Subcutaneous abdominal adipose tissue (tissue), 5 donors: ENCODE measurements around the gene DDAH2.
"Not testable (repeated sequence)": the region's sequence is repeated elsewhere in the genome, so short reads cannot be mapped to it uniquely, and the experiment has no call there.

Experiments
- H3K27ac ChIP-seq: one replicate; pipeline ENCODE4 v1.7.0; 2013; ENCODE audit warnings: low read depth, mild to moderate bottlenecking, inconsistent platforms, low read length, moderate library complexity
- H3K27me3 ChIP-seq, 5 donors: one replicate each; pipeline ENCODE4 v1.7.0; 2013; ENCODE audit warnings: low read length in 5 of 5, inconsistent platforms in 1 of 5; ENCODE audit not compliant: control insufficient read depth in 5 of 5, insufficient read depth in 4 of 5
- H3K36me3 ChIP-seq, 5 donors: one replicate each; pipeline ENCODE4 v1.7.0; 2013; ENCODE audit warnings: low read length in 5 of 5; ENCODE audit not compliant: control insufficient read depth in 5 of 5, insufficient read depth in 5 of 5
- H3K4me1 ChIP-seq, 5 donors: one replicate each; pipeline ENCODE4 v1.7.0; 2013; ENCODE audit warnings: low read length in 5 of 5, mild to moderate bottlenecking in 3 of 5, moderate library complexity in 1 of 5; ENCODE audit not compliant: control insufficient read depth in 5 of 5, insufficient read depth in 5 of 5
- H3K4me3 ChIP-seq, 5 donors: one replicate each; pipeline ENCODE4 v1.7.0; 2013; ENCODE audit warnings: low read length in 5 of 5, low read depth in 1 of 5
- H3K9ac ChIP-seq, 5 donors: one replicate each; pipeline ENCODE4 v1.7.0; 2013; ENCODE audit warnings: low read length in 5 of 5, mild to moderate bottlenecking in 4 of 5, moderate library complexity in 3 of 5
- H3K9me3 ChIP-seq, 5 donors: one replicate each; pipeline ENCODE4 v1.7.0; 2013; ENCODE audit warnings: low read length in 5 of 5; ENCODE audit not compliant: control insufficient read depth in 5 of 5
- donor health status: healthy.
- donor health status: healthy.
- donor health status: healthy.
- donor health status: healthy.
- donor health status: healthy.

Gene DDAH2

DNA sequence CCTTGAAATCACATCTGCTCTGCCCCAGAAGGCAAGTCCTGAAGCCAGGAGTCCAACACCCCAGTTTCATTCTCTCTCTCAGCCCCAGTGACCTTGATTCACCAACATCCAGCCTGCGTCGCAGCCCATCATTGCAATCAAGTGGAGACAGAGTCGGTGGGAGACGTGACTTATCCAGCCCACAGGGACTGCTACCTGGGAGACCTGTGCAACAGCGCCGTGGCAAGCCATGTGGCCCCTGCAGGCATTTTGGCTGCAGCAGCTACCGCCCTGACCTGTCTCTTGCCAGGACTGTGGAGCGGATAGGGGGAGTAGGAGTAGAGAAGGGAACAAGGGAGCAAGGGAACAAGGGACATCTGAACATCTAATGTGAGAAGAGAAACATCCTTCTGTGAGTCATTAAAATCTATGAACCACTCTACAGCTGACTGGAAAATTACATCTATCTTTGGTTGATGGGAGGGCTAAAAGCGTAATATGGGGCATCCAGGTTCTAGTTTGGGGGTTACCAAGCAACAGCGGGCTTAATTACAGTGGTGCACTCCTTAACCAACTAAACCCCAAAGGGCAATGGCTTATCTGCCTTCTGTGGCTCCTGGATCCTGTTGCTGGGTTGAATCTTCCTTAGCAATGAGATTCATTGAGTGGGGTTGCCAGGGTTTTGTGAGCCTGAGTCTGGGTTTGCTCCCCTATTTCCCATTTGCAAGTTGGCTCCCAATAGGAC lies 11.4 kb downstream of the DDAH2 start:
- H3K36me3 ChIP-seq = no peaks in the 10 kb centered on the region
- H3K27ac ChIP-seq = no peak overlapping the region
- H3K9ac ChIP-seq = no peak overlapping the region

DNA sequence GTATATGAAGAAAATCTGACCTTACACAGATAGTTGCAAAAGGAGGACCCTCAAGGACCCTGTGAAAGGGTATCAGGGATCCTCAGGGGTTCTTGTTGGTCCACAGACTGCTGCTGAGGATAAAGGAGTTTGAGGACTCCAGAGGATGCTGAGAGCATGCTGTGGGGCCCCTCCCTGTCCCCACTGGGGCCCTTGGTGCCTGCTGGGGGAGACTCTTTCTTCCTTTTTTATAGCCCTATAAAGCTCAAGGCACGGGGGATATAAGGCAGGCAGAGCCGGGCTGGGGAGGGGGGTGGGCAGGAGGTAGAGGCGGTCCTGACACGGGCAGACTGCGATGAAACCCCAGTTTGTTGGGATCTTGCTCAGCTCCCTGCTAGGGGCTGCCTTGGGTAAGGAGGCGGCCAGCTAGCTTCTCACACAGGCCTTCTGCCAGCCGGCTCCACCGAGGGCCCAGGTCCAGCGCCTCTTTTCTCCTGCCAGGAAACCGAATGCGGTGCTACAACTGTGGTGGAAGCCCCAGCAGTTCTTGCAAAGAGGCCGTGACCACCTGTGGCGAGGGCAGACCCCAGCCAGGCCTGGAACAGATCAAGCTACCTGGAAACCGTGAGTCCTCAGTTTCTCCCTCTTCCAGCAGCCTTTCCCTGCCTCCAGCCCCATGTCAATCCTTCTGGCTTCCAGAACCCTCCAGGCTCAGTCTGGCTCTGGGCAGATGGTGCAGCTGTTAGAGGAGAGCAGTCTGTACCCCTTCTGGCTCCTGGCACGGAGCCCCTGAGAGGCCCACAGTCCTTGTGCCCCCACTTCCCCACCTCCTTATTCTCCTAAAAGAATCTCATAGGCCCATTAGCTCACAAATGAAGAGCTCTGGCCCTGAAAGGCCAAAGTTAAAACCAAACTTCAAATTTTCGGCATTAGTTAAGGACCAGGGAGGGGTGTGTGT lies 13.8 kb downstream of the DDAH2 start, which contains the start of gene LY6G6D:
TSS of gene LY6G6D (plus strand) at position 327 of the 937 bp plus-strand sequence. CDS start at position 335, 8 bp downstream.
- Histone ChIP-seq H3K36me3 (no peaks in the 10 kb centered on the region), H3K9me3 (no peaks in the 10 kb centered on the region), H3K4me3 (no peak within 1 kb of the TSS), H3K27me3 (peaks cover 0 to 5% (median 0%) of the 10 kb centered on the region in 5 donors), H3K4me1 (peaks cover 0 to 9% (median 6%) of the 10 kb centered on the region in 5 donors), H3K27ac (no peak within 1 kb of the TSS), H3K9ac (no peak within 1 kb of the TSS)

More for the DNA sequence above, 11.4 kb downstream of the DDAH2 start:
- Histone ChIP-seq H3K4me1 (no peaks in the 10 kb centered on the region), H3K9me3 (no peaks in the 10 kb centered on the region), H3K27me3 (peaks cover 0 to 3% (median 0%) of the 10 kb centered on the region in 5 donors), H3K4me3 (no peak overlapping the region)

DNA sequence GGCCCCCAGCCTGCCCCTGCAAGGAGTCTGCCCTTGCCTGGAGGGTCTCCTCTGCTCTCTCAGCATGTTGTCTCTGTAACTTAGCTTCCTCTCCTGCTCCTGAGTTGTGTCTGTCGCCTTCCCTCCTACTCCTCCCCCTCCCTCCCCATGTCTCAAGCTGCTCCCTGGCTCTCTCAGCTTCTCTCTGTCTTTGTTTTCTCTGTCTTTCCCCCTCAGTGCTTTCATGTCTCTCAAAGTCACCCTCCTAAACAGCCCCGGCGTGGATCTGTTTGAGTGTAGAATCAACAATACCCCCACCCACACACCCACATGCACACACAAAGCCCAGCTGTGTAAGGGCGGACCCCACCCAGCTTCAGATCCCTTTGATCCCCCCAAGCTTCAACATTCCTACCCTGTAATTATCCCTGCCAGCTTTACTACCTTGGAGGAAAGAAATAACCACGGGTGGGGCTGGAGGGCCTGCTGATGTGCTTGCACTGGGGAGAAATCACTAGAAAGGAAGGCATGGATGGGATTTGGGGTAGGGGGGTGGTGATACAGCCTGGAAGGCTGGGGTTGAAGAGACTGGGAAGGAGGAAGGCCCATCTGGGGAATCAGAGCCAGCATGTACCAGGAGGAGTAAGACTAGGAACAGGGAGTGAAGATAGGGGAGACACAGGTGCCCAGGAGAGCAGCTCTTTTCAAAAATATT lies 15.0 kb downstream of the DDAH2 start:
- Histone ChIP-seq H3K4me3 (no peak overlapping the region), H3K36me3 (no peaks in the 10 kb centered on the region), H3K9ac (no peak overlapping the region), H3K27me3 (peaks cover 0 to 8% (median 4%) of the 10 kb centered on the region in 5 donors), H3K4me1 (peaks cover 0 to 9% (median 6%) of the 10 kb centered on the region in 5 donors), H3K27ac (no peak overlapping the region), H3K9me3 (no peaks in the 10 kb centered on the region)

DNA sequence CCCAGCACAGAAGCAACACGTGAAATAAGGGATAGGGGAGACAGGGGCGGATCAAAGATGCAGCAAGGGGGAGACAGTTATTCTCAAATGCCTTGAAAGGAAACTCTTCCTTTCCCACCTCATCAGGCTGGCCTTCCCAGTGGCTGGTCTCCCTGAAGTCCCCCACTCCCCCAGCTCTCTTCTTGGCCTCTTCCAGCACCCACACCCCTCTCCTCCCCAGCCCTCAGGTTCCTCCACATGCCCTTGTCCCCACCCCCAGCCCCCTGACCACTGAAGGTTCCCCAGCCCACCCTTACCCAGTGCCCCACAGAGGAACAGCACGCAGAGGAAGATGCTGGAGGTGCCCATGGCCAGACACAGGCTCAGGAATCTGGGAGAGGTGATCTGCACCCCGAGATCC lies 15.6 kb downstream of the DDAH2 start:
- H3K4me3 ChIP-seq = no peak overlapping the region
- no peak overlapping the region for H3K9ac ChIP-seq
- peaks cover 0 to 8% (median 4%) of the 10 kb centered on the region in 5 donors for H3K27me3 ChIP-seq
- H3K36me3 ChIP-seq = no peaks in the 10 kb centered on the region
- H3K9me3 ChIP-seq = no peaks in the 10 kb centered on the region
- no peak overlapping the region for H3K27ac ChIP-seq
- H3K4me1 ChIP-seq = peaks cover 0 to 9% (median 6%) of the 10 kb centered on the region in 5 donors

DNA sequence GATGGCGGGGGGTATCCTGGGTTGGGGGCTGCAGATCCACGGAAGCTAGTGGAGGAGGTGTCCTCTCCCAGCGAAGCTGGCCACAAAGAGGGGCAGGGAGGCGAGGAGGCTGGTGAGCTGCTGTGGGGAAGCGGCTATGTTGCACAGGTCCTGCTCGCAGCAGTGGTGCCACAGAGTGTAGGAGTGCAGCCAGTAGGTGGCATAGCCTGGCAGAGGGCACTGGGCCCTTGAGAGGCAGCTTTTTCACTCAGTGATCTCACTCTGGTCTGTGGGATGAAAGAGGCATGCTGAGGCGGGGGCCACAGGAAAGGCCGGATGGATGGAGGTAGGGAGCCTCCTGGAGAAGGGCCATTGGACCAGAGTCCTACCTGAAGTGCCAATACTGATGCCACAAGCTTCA lies 16.8 kb downstream of the DDAH2 start:
- no peak overlapping the region for H3K9ac ChIP-seq
- H3K36me3 ChIP-seq = no peaks in the 10 kb centered on the region
- no peaks in the 10 kb centered on the region for H3K9me3 ChIP-seq
- H3K27ac ChIP-seq = no peak overlapping the region
- peaks cover 0 to 8% (median 4%) of the 10 kb centered on the region in 5 donors for H3K27me3 ChIP-seq
- no peak overlapping the region for H3K4me3 ChIP-seq
- peaks cover 0 to 9% (median 6%) of the 10 kb centered on the region in 5 donors for H3K4me1 ChIP-seq

DNA sequence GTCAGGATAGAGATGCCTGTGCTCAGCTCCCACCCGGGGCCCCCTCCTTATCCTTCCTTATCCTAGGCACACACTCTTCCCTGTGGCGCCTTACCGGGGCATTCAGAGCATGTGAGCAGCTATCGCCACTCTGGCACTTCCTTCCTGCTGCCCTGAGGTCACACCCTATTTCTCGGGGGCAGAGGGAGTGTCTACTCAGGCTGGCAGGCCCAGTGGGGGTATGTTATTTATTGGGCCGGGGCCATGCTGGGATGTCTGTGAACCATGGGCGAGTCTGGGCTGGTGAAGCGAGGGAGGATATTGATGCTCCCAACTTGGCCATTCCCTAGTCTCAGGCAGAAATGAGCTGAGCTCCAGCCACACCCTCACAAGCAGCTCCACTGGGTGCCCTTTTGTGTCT lies 17.9 kb downstream of the DDAH2 start:
- Histone ChIP-seq H3K9me3 (no peaks in the 10 kb centered on the region), H3K27ac (no peak overlapping the region), H3K4me1 (peaks cover 0 to 9% (median 6%) of the 10 kb centered on the region in 5 donors), H3K36me3 (no peaks in the 10 kb centered on the region), H3K9ac (no peak overlapping the region), H3K4me3 (no peak overlapping the region), H3K27me3 (peaks cover 0 to 8% (median 4%) of the 10 kb centered on the region in 5 donors)

DNA sequence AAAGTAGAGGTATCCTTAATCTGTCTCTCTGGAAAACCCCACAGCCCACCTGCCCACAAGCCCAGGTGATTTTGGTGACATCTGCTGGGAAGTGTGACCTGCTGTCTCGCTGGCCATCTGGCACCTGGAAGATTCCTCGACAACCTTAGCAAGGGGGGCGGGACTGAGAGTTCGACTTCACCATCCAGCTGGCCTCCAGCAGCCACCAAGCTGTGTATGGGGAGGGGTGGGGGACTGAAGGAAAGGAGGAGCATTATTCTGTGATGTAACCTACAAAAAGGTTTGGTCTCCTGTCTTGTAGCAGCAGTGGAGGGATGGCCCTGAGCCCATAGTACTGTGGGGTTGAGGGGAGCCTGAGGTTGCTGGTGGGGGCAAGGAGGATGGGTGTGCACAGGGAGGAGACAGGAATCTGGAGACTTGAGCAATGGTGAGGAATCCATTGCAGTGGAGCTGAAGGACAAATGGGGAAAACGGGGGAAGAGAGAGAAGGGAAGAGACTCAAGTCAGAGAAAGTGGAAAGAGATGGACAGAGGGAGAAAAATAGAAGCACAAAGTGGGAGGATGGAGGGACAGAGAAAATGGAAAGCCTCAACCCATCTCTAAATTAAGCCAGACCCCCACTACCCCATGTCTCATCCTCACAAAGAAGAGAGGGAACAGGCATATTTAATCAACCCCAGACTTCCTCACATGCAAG lies 18.4 kb downstream of the DDAH2 start:
- Histone ChIP-seq H3K9ac (no peak overlapping the region), H3K4me1 (peaks cover 0 to 9% (median 6%) of the 10 kb centered on the region in 5 donors)

DNA sequence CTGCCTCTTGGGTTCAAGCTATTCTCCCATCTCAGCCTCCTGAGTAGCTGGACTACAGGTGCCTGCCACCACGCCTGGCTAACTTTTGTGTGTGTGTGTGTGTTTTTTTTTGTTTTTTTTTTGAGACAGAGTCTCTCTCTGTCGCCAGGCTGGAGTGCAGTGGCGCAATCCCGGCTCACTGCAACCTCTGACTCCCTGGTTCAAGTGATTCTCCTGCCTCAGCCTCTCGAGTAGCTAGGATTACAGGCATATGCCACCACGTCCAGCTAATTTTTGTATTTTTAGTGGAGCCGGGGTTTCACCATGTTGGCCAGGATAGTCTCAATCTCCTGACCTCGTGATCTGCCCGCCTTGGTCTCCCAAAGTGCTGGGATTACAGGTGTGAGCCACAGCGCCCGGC lies 19.9 kb downstream of the DDAH2 start:
- not testable (repeated sequence) for H3K36me3 ChIP-seq, H3K4me1 ChIP-seq, H3K9me3 ChIP-seq, H3K4me3 ChIP-seq, H3K9ac ChIP-seq, H3K27ac ChIP-seq, H3K27me3 ChIP-seq

More for the DNA sequence above, 18.4 kb downstream of the DDAH2 start:
- Histone ChIP-seq H3K4me3 (no peak overlapping the region), H3K36me3 (no peaks in the 10 kb centered on the region), H3K27ac (no peak overlapping the region), H3K9me3 (no peaks in the 10 kb centered on the region), H3K27me3 (peaks cover 0 to 8% (median 4%) of the 10 kb centered on the region in 5 donors)

DNA sequence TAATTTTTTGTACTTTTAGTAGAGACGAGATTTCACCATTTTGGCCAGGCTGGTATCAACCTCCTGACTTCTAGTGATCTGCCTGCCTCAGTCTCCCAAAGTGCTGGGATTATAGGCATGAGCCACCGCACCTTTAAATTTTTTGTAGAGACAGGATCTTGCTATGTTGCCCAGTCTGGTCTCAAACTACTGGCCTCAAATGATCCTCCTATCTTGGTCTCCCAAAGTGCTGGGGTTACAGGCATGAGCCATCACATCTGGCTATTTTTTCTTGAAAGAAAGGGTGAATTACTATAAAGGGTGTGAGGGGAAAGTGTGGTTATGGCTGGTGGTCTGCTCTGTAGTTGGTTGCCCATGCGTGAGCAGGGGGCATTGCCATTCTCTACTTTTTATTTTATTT lies 20.9 kb downstream of the DDAH2 start:
- no peaks in the 10 kb centered on the region for H3K36me3 ChIP-seq
- peaks cover 0 to 4% (median 4%) of the 10 kb centered on the region in 5 donors for H3K27me3 ChIP-seq
- no peak overlapping the region for H3K4me3 ChIP-seq
- no peak overlapping the region for H3K27ac ChIP-seq
- no peaks in the 10 kb centered on the region for H3K9me3 ChIP-seq
- no peak overlapping the region for H3K9ac ChIP-seq
- H3K4me1 ChIP-seq = peaks cover 0 to 15% (median 12%) of the 10 kb centered on the region in 5 donors
